IPS-11a (cell line): Measurements from ENCODE around the gene HMGN4.
A peak's percentile ranks its signal among the peaks of the same experiment; 100 is the strongest.
"Not testable (repeated sequence)": the region's sequence is repeated elsewhere in the genome, so short reads cannot be mapped to it uniquely, and the experiment has no call there.

ENCODE experiments used
- H3K4me3 ChIP-seq: one replicate; pipeline ENCODE4 v1.5.1; 2013; ENCODE audit warnings: low read depth, low read length, control low read depth

The HMGN4 gene

DNA sequence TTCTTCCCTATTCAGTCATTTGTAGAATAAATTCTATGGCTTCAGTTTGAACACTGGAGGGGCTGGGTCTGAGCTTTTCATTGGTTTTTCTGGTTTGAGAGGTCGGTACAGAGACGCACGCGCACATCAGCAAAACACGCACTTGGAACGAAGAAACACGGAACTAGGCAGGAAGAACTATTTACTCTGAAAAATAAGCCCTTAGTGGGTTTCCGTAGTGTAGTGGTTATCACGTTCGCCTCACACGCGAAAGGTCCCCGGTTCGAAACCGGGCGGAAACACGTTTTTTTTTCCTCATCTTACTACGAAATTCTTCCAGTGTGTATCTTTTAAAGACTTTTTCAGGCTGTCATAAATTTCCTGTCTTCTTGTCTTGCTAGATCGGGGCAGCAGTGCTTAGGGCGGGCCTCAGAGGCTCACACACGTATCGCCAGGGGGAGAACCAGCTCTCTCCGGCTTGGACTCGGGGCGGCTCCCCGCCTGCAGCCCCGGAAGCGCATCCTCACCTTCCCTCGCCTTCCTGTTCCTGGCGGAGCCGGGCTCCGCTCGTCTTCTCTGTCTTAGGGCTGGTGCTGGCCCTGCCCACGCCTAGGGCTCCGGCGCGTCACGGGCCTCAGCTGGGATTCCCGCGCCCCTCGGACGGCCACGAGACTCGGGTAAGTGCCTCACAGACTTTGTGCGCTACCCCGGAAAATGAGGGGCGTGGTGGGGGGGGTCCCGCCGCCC, at the start of gene HMGN4:
Gene HMGN4, plus strand, starts transcription at position 521 of the 726 bp plus-strand sequence. CDS start 6,841 bp downstream, outside the sequence.
- peak within 1 kb of the TSS; percentile 61 for H3K4me3 ChIP-seq

- no peak overlapping the region for H3K4me3 ChIP-seq
These were observed 47.9 kb upstream of the HMGN4 start for GRCh38 chr6:26489996-26490964.

- H3K4me3 ChIP-seq, result no peak overlapping the region
These were observed 46.6 kb upstream of the HMGN4 start for GRCh38 chr6:26491604-26492003.

DNA sequence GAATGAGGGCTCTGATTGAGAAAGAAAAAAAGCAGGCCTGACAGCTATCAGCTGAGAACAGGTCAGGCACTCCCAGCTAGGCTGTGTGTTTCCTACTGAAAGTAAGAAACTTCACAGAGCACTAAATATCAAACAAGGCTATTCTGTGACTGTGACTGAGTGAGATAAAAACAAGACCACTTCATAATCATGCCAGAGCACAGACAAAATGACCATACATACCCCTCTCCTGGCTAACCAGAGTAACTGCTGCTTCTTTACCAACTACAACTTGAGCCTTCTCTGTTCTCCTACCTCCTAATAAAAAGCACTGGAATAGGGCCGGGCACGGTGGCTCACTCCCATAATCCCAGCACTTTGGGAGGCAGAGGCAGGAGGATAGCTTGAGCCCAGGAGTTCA, 44.9 kb upstream of the HMGN4 start:
- no peak overlapping the region for H3K4me3 ChIP-seq

DNA sequence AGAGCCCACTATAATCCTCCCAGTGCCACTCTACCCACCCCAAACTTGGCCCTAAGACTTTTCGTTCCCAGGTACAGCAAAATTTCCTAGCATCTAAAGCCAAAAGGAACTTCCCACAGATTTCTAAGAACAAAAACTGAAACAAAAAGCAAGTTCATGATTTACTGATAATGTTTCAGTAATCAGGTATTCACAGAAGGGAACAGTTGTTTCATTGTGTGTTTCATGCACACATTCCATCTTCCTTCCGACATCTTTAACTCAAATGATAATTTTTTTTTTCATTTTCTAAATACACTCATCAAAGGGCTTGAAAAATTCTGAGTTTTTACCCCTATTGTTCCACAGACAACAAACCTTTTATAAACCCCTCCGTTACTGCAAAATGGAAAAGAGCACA, 44.0 kb upstream of the HMGN4 start:
- H3K4me3 ChIP-seq, result no peak overlapping the region

GRCh38 chr6:26495281-26495680, 42.9 kb upstream of the HMGN4 start:
- no peak overlapping the region for H3K4me3 ChIP-seq

DNA sequence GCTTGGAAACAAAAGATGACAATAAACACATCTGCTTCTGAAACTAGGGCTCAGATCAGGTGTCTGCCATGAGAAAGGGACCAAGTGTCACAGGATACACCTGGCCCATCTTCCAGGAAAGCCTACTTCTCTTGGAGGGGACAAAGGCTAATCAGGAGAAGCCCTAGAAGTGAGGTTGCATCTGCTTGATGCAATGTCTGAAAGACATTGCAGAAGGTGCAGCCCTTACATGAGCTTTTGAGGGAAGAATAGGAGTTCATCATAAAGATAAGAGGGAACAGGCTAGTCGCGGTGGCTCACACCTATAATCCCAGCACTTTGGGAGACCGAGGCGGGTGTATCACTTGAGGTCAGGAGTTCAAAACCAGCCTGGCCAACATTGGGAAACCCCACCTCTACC, 40.6 kb upstream of the HMGN4 start:
- H3K4me3 ChIP-seq, result no peak overlapping the region

DNA sequence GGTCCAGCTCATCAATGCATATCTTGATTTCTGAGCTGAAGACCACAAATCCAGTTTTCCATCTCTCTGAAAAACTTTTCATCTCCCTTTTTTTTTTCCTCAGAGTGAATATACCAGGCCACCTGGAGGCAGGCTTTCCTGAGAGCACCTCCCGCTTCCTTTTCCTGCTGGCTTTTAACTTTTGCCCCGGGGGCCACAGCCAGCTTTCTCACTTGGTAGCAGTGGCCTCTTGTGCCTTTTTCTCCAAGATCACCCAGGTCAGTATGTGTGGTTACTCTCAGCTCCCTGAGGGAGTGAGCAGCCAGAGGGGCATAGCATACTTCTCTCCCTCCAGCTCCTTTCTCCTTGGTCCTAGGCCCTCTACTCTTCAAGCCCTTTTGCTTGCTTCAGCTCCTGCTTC, 38.1 kb upstream of the HMGN4 start, which contains the start of gene BTN1A1:
Gene BTN1A1, plus strand, starts transcription at position 202 of the 400 bp plus-strand sequence. CDS start 984 bp downstream, outside the sequence.
- no peak within 1 kb of the TSS for H3K4me3 ChIP-seq

DNA sequence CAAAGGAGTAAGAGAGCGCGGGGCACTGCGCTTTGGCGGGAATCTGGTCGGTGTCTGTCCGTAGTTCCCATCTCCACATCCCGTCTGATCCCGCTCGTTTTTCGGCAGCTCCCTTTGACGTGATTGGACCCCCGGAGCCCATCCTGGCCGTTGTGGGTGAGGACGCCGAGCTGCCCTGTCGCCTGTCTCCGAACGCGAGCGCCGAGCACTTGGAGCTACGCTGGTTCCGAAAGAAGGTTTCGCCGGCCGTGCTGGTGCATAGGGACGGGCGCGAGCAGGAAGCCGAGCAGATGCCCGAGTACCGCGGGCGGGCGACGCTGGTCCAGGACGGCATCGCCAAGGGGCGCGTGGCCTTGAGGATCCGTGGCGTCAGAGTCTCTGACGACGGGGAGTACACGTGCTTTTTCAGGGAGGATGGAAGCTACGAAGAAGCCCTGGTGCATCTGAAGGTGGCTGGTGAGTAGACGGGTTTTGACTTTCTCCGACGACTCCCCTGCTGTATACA, 36.6 kb upstream of the HMGN4 start:
- H3K4me3 ChIP-seq, result peak overlapping the region; percentile 30

DNA sequence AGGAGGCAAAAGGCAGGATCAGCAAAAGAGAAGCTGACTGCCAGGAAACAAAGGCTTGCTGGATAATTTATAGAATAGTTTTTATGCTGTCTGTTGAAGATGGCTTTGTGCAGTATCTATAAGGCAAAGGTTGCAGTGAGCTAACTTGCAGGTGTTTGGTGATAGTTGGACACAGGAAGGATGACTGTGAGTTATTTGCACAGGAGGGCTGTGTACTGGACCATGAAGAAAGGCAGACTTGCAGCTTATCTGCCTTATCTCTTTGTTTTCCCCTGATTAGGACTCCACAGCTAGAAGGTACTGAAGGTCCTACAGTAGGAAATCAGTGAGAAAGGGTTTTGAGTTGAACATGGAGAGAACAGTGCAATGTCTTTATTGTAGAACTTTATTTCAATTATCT, 36.0 kb upstream of the HMGN4 start:
- H3K4me3 ChIP-seq, result no peak overlapping the region

GRCh38 chr6:26502626-26503025, 35.5 kb upstream of the HMGN4 start:
- H3K4me3 ChIP-seq, result no peak overlapping the region

GRCh38 chr6:26507658-26508057, 30.5 kb upstream of the HMGN4 start:
- no peak overlapping the region for H3K4me3 ChIP-seq

DNA sequence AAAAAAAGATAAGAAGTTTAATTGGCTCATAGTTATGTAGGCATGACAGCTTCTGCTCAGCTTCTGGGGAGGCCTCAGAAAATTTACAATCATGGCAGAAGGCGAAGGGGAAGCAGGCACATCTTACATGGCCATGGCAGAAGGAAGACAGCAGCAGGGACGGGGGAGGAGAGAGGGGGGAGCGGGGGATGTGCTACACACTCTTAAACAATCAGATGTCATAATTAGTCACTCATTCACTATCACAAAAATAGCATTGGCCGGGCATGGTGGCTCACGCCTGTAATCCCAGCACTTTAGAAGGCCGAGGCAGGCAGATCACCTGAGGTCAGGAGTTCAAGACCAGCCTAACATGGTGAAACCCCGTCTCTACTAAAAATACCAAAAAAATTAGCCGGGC, 27.1 kb upstream of the HMGN4 start:
- H3K4me3 ChIP-seq, result not testable (repeated sequence)

- no peak overlapping the region for H3K4me3 ChIP-seq
These were observed 23.2 kb upstream of the HMGN4 start for GRCh38 chr6:26514984-26515383.

- H3K4me3 ChIP-seq, result no peak overlapping the region
These were observed 21.4 kb upstream of the HMGN4 start for GRCh38 chr6:26516481-26517427.

DNA sequence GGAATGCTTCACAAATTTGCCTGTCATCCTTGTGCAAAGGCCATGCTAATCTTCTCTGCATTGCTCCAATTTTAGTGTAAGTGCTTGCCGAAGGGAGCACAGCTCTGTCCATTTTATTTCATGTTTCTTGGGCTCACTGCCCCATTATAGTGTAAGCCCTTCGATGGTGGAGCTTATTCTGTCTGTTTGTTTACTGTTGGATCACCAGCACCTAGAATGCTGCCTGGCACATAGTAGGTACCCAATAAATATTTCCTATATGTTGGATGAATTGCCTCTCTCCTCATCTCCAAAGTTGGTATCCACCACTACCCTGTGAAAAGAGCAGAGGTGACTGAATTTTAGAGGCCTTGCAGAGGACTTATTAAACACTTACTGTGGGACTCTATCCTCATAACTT, 18.8 kb upstream of the HMGN4 start:
- H3K4me3 ChIP-seq, result no peak overlapping the region

DNA sequence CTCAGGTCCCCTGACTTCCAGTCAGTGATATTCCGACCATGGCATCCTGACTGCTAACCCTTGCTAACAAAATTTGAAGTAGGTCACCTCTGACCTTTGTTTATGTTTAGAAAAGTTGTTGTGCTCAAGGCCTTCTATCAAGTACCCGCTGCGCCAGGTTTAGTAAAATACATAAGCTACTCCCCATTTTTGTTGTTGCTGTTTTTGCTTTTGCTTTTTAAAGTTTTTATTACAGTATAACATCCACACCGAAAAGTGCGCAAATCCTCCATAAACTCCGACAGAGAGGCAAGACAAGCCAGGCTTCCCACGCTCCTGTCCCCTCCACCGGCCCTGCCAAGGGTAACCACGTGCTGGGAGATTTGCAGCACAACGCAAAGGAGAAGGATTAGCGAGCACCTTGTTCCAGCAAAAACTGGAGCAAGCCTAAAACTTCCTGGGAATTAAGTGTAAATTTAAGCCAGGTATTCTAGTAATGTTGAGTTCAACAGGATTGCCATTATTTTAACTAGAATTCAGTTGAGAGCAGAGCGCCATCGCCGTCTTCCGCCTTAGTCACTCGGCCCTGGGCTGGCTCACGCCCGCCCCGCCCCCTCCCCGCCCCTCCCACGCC, 17.8 kb upstream of the HMGN4 start:
- peak overlapping the region; percentile 36 for H3K4me3 ChIP-seq

GRCh38 chr6:26520850-26521599, 17.1 kb upstream of the HMGN4 start:
- H3K4me3 ChIP-seq, result peak overlapping the region; percentile 84
